GM19023 (cell line): Measurements from ENCODE around the gene SP110.
"Not testable (repeated sequence)": the region's sequence is repeated elsewhere in the genome, so short reads cannot be mapped to it uniquely, and the experiment has no call there.

ENCODE experiments used
- ATAC-seq: cut with Tn5 transposase; IDR thresholded peaks from one replicate; pipeline ENCODE4 v1.9.1; 2021; ENCODE audit warnings: mild to moderate bottlenecking, moderate library complexity; ENCODE audit not compliant: unreplicated experiment

SP110 gene

GRCh38 chr2:230219419-230220331 is at the start of gene SP110:
TSS of gene SP110 (minus strand) at chr2:230219984. CDS start at chr2:230216927, 3,057 bp downstream.
- peak; percentile 80 for ATAC-seq

- ATAC-seq = no peak
Observed at GRCh38 chr2:230268606-230269243, 48.9 kb upstream of the SP110 start.

GRCh38 chr2:230267556-230267955 is 47.8 kb upstream of the SP110 start:
- ATAC-seq = peak; percentile 67

GRCh38 chr2:230267059-230267458 is 47.3 kb upstream of the SP110 start:
- no peak for ATAC-seq

GRCh38 chr2:230266638-230267037 is 46.9 kb upstream of the SP110 start:
- no peak for ATAC-seq

GRCh38 chr2:230264945-230265344 is 45.2 kb upstream of the SP110 start:
- not testable (repeated sequence) for ATAC-seq

GRCh38 chr2:230262246-230262645 is 42.5 kb upstream of the SP110 start:
- ATAC-seq = no peak

GRCh38 chr2:230258483-230258882 is 38.7 kb upstream of the SP110 start:
- ATAC-seq = no peak

GRCh38 chr2:230256733-230257332 is 37.0 kb upstream of the SP110 start:
- no peak for ATAC-seq

- no peak for ATAC-seq
Observed at GRCh38 chr2:230254152-230254881, 34.5 kb upstream of the SP110 start.

- ATAC-seq = no peak
Observed at GRCh38 chr2:230250231-230250630, 30.4 kb upstream of the SP110 start.

- no peak for ATAC-seq
Observed at GRCh38 chr2:230246206-230246605, 26.4 kb upstream of the SP110 start.

- no peak for ATAC-seq
Observed at GRCh38 chr2:230244211-230244610, 24.4 kb upstream of the SP110 start.

GRCh38 chr2:230234845-230235244 is 15.1 kb upstream of the SP110 start:
- ATAC-seq = peak; percentile 73

- ATAC-seq = no peak
Observed at GRCh38 chr2:230234122-230234722, 14.4 kb upstream of the SP110 start.

GRCh38 chr2:230231251-230231650 is 11.5 kb upstream of the SP110 start:
- ATAC-seq = no peak

GRCh38 chr2:230230496-230231200 is 10.9 kb upstream of the SP110 start:
- ATAC-seq = no peak

- ATAC-seq = no peak
Observed at GRCh38 chr2:230230087-230230486, 10.3 kb upstream of the SP110 start.

- ATAC-seq = no peak
Observed at GRCh38 chr2:230227216-230227615, 7.4 kb upstream of the SP110 start.

- ATAC-seq = peak; percentile 59
Observed at GRCh38 chr2:230226051-230226551, 6.3 kb upstream of the SP110 start.
